Activated CD8-positive, alpha-beta memory T cell treated with anti-CD3 and anti-CD28 coated beads for 48 hours (primary cell): ENCODE measurements around the gene RNF167.

Experiments used
- DNase-seq, 3 experiments: peaks; one replicate each; pipeline ENCODE4 v3.0.0-alpha.2; 2020; ENCODE audit warnings: low read depth in 2 of 3, low spot score in 2 of 3

The RNF167 gene

GRCh38 chr17:4937553-4937952 is 2.5 kb upstream of the RNF167 start:
- DNase-seq = no peak

- DNase-seq = no peak
These were observed 2.0 kb upstream of the RNF167 start for GRCh38 chr17:4938069-4938491.

- DNase-seq = no peak
These were observed 1.2 kb upstream of the RNF167 start for GRCh38 chr17:4938688-4939545.

- no peak for DNase-seq
These were observed 597 bp upstream of the RNF167 start for GRCh38 chr17:4939546-4939795.

- peak in 1 of 3 experiments; percentile 26 for DNase-seq
These were observed 669 bp downstream of the RNF167 start for GRCh38 chr17:4940555-4941318.

- no peak for DNase-seq
These were observed 1.2 kb downstream of the RNF167 start for GRCh38 chr17:4941319-4941610.

- no peak for DNase-seq
These were observed 2.9 kb downstream of the RNF167 start for GRCh38 chr17:4942760-4943508.

- DNase-seq = peak in 1 of 3 experiments; percentile 27
These were observed 4.1 kb downstream of the RNF167 start for GRCh38 chr17:4944163-4944553.

GRCh38 chr17:4944554-4945175 is 4.6 kb downstream of the RNF167 start:
- DNase-seq = peak in 1 of 3 experiments; percentile 25

- DNase-seq = peak; percentile 64 to 75 (median 68)
These were observed 5.3 kb downstream of the RNF167 start for GRCh38 chr17:4945176-4945943.

- DNase-seq = no peak
These were observed 5.8 kb downstream of the RNF167 start for GRCh38 chr17:4945944-4946280.

GRCh38 chr17:4946312-4946976 is 6.4 kb downstream of the RNF167 start:
- no peak for DNase-seq

GRCh38 chr17:4947010-4947410 is 6.9 kb downstream of the RNF167 start:
- peak in 1 of 3 experiments; percentile 33 for DNase-seq

- peak; percentile 40 to 62 (median 57) for DNase-seq
These were observed 7.5 kb downstream of the RNF167 start for GRCh38 chr17:4947411-4948165.

GRCh38 chr17:4948166-4948930 is 8.3 kb downstream of the RNF167 start, which contains the start of gene PFN1:
PFN1 (minus strand) TSS chr17:4948530; CDS start chr17:4948394, 136 bp downstream.
- peak; percentile 64 to 81 (median 69) for DNase-seq

GRCh38 chr17:4948931-4949320 is 8.9 kb downstream of the RNF167 start:
- DNase-seq = peak in 2 of 3 experiments; percentile 57 to 68

GRCh38 chr17:4949321-4950074 is 9.4 kb downstream of the RNF167 start:
- peak; percentile 57 to 71 (median 69) for DNase-seq
